ENCODE results near the gene EIF1AX.
"Not testable (repeated sequence)": the region's sequence is repeated elsewhere in the genome, so short reads cannot be mapped to it uniquely, and the experiment has no call there.

Gene EIF1AX, protein sequence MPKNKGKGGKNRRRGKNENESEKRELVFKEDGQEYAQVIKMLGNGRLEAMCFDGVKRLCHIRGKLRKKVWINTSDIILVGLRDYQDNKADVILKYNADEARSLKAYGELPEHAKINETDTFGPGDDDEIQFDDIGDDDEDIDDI

GRCh38 chrX:20141281-20142220 lies at the start of gene EIF1AX:
Gene EIF1AX (minus strand): TSS chrX:20141838. CDS start chrX:20141640, 198 bp downstream.
- DNase-seq, result peak; percentile 94

DNA sequence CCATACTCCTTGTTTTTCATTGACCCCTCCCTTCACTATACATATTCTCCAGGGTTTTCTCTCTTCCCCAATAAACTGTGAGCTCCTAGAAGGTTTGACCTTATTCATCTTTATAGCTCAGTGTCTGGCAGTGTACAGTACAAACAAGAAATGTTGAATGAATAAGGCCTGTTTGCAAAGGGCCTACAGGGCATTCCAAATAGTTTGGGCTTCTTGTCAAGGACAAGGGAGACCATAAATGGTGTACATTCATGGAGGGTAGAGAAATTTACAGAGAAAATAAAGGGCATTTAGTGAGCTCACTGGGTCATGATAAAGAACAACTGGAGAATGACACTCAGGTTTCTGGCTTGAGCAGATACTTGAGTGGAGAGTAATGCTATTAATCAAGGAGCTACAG lies 47.5 kb upstream of the EIF1AX start:
- DNase-seq, result no peak

- no peak for DNase-seq
Observed at GRCh38 chrX:20181598-20182329, 40.1 kb upstream of the EIF1AX start.

DNA sequence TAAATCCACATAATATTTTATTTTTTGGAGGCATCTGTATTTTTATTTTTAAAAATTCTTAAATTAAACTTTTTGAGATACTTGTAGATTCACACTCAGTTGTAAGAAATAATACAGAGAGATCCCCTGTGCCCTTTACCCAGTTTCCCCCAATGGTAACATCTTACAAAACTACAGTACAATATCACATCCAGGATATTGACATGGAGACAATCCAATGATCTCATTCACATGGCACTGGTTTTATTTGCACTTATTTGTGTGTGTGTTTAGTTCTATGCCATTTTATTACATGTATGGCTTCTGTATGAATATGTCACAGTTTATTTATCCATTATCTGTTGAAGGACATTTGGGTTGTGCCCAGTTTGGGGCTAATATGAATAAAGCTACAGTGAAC lies 35.5 kb upstream of the EIF1AX start:
- no peak for DNase-seq

GRCh38 chrX:20173856-20174255 lies 32.2 kb upstream of the EIF1AX start:
- no peak for DNase-seq

DNA sequence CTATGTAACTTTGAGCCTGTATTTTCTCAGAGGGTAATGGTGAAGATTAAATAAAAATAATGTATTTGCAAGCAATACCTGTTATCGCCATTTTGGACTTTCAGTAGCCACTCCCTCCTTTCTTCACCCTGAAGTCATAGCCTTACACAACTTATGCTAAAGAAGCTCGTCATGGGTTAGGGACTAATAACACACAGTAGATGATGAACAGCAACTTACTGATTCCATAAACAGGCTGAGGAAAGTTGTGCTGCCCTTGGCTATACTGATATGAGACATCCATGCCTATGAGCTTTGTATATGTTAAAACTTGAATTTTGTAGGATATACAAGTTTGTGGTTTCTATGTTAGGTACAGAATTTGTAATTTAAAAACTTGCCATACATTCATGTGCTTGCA lies 31.7 kb upstream of the EIF1AX start:
- DNase-seq, result no peak

DNA sequence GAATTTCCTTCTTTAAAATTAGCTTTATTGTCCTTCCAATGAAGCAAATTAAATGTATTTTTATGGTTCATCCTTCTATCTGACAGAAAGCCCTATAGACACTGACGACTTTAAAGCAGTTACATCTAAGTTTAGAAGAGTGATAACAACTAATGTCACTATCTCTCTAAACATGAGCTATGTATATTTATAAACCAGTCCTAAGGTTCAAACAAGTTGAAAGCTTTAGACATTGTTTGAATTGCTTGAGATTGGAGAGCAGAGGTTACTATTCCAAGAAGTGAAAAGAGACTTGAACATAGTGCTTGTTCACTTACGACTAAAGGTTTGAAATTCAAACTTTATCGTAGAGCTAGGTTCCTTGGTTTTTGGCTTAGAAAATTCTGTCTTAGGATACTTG lies 30.2 kb upstream of the EIF1AX start:
- DNase-seq, result no peak

DNA sequence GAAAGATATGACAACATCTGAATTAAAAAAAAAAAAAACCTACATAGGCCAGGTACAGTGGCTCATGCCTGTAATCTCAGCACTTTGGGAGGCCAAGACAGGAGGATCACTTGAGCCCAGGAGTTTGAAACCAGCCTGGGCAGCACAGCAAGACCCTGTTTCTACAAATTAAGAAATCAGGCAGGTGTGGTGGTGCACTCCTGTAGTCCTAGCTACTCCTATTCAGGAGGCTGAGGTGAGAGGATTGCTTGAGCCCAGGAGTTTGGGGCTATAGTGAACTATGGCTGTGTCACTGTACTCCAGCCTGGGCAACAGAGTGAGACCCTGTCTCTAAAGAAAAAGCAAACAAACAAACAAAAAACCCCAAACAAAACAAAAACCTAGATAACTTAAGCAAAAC lies 20.9 kb upstream of the EIF1AX start:
- not testable (repeated sequence) for DNase-seq

GRCh38 chrX:20159797-20160385 lies 18.3 kb upstream of the EIF1AX start:
- no peak for DNase-seq

GRCh38 chrX:20151689-20152088 lies 10.1 kb upstream of the EIF1AX start:
- no peak for DNase-seq

GRCh38 chrX:20149326-20149725 lies 7.7 kb upstream of the EIF1AX start:
- no peak for DNase-seq

DNA sequence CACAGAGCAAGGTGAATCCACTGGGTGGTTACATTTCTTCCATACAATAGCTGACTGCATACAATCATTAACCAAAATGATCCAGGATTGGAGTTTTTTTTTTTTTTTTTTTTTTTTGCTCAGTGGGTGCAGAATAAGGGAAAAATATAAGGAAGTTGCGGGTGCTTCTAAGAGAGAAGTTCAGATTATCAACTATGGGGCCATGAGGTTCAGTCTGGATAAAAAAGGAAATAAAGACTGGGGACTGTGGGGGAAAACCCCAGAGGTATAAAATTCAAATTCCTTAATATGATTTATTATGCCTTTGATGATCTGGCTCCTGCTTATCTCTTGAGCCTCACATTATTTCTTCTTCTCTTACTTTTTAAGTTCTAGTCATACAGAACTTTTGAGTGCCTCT lies 5.9 kb upstream of the EIF1AX start:
- DNase-seq, result no peak

- DNase-seq, result no peak
Observed at GRCh38 chrX:20144491-20144890, 2.9 kb upstream of the EIF1AX start.

DNA sequence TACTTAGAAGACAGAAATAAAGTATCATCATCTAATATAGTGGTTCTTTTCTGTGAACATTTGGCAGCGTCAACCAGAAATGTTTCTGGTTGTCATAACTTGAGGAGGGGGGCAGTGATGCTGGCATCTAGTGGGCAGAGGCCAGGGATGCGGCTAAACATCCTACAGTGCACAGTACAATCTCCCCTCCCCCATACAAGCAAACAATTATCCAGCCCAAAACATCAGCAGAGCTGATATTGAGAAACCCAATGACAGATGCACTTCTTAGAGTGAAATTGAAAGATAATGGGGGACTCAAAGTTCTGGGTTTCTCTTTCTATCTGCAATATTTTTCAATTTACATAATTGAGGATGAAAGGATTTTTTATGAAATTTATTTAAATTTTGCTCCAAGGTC lies 1.9 kb upstream of the EIF1AX start:
- DNase-seq, result no peak

GRCh38 chrX:20143111-20143510 lies 1.5 kb upstream of the EIF1AX start:
- no peak for DNase-seq

GRCh38 chrX:20140420-20140819 lies 1.2 kb downstream of the EIF1AX start:
- DNase-seq, result no peak

GRCh38 chrX:20139966-20140365 lies 1.7 kb downstream of the EIF1AX start:
- no peak for DNase-seq

DNA sequence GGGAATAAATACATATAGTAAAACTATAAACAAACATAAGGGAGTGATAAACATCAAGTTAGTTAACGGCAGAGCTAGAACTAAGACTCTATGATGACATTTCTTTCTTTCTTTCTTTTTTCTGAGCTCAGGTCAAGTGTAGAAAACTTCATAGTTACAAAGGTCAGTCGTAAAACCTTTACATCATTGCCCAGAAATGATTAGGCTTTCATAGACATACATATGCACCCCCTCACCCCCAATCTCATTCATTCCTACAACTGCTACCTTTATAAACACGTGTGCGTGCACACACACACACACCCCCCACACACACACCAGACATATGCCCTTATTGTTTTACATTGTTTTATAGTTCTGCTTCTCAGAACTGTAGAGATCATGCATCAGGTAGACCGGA lies 5.7 kb downstream of the EIF1AX start:
- no peak for DNase-seq

GRCh38 chrX:20132666-20133065 lies 9.0 kb downstream of the EIF1AX start:
- no peak for DNase-seq

- DNase-seq, result no peak
Observed at GRCh38 chrX:20130357-20130756, 11.3 kb downstream of the EIF1AX start.

DNA sequence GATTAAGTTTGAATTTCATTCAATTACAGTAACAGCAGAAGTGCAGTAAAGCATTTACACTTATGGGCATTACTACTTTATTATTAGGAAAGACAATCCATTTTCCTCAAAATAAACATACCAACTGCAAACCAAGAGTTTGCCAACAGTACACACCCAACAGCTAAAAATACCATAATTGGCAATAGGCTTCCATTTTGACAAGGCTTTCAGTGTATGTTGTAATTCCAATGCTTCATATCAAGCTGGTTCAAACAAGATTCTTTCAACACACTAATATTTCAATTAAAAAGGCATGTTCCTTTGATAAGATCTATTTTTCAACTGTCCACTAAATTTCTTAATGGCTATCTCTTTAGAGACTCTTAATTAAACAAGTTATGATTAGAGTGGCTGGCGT lies 12.1 kb downstream of the EIF1AX start:
- no peak for DNase-seq

GRCh38 chrX:20128670-20129069 lies 13.0 kb downstream of the EIF1AX start:
- DNase-seq, result no peak

- not testable (repeated sequence) for DNase-seq
Observed at GRCh38 chrX:20127440-20127839, 14.2 kb downstream of the EIF1AX start.
